Breast epithelium (tissue), 4 donors: ENCODE measurements around the gene RERE. TPM values are rescaled to one million over a fixed set of nuclear protein-coding genes. Genes with fewer than 3 reads are reported as not detected.

Source experiments
- DNase-seq, 2 donors: peaks; one replicate each; pipeline ENCODE4 v3.0.0-alpha.2; 2019; ENCODE audit warnings: low spot score in 2 of 2
- H3K27ac ChIP-seq, 2 donors: fragments of 200-600 bp; sonication (generic) in 1 of 2; one replicate each; pipeline ENCODE4 v1.5.1; 2016 to 2019; ENCODE audit warnings: mild to moderate bottlenecking in 1 of 2
- H3K27me3 ChIP-seq, 2 donors: fragments of 200-600 bp; sonication (generic) in 1 of 2; one replicate each; pipeline versions ENCODE4 v1.5.1 to v1.6.0; 2017 to 2019; ENCODE audit warnings: control low read depth in 1 of 2, mild to moderate bottlenecking in 1 of 2
- H3K36me3 ChIP-seq: fragments of 200-600 bp; one replicate; pipeline ENCODE4 v1.5.1; 2019
- H3K4me1 ChIP-seq, 2 donors: fragments of 200-600 bp; sonication (generic); one replicate each; pipeline ENCODE4 v1.5.1; 2016 to 2019; ENCODE audit warnings: control low read depth in 1 of 2
- H3K4me3 ChIP-seq, 3 donors: fragments of 200-600 bp; sonication (generic); 1 replicate in 2 of 3; 2 replicates in 1 of 3; pipeline ENCODE4 v1.5.1; 2016 to 2019; ENCODE audit warnings: mild to moderate bottlenecking in 3 of 3, moderate library complexity in 2 of 3
- H3K9me3 ChIP-seq, 2 donors: fragments of 200-600 bp; sonication (generic) in 1 of 2; one replicate each; pipeline ENCODE4 v1.5.1; 2016 to 2019; ENCODE audit warnings: control low read depth in 1 of 2
- POLR2A ChIP-seq: fragments of 450-650 bp; IDR thresholded peaks from one replicate; pipeline ENCODE4 v1.6.1; 2016; ENCODE audit warnings: antibody characterized with exemption, mild to moderate bottlenecking, moderate library complexity
- POLR2AphosphoS5 ChIP-seq, 3 donors: sonication (generic); formaldehyde crosslinking; IDR thresholded peaks; one replicate each; pipeline ENCODE4 v1.6.1; 2017; ENCODE audit warnings: antibody characterized with exemption in 3 of 3
- intact Hi-C: fragments of 100-400 bp; cut with DNase I; formaldehyde crosslinking; loops from one replicate; pipeline ENCODE4 v1.15.1; 2023; ENCODE audit warnings: low total_unique reads
- total RNA-seq, 3 donors: library from RNA; depleted of rRNA; stranded (reverse); fragments of >200 nt; gene quantifications; one replicate each; pipeline ENCODE4 v1.1.0, GENCODE V29; 2016
- TF ChIP-seq, protein P1 (sequence below), 3 donors: fragments of 450-650 bp; IDR thresholded peaks; one replicate each; pipeline ENCODE4 v1.5.1; 2016 to 2017; ENCODE audit warnings: antibody characterized with exemption in 3 of 3, mild to moderate bottlenecking in 3 of 3, moderate library complexity in 3 of 3

The RERE gene
- total RNA-seq, 3 donors from 2014 or later: 65.8 to 166 (median 123) TPM

DNA sequence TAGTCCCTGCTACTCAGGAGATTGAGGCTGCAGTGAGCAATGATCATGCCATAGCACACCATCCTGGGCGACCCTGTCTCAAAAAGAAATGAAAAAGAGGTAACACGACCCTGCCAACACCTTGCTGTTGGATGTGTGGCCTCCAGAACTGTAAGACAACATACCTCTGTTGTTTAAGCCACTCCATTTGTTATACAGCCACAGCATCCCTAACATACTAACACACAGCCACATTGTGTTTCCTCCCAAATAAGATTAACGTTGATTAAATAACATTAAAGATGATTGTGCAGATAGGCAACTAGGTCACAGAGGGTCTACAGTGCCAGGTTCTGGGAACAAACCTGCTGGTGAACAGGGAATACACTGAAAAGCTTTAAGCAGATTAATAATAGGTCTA is 170.4 kb downstream of the RERE start:
- H3K4me3 ChIP-seq: no peak overlapping the region
- H3K27ac ChIP-seq: no peak overlapping the region
- DNase-seq: no peak
- peaks cover 0 to 9% of the 10 kb centered on the region in 2 donors for H3K4me1 ChIP-seq
- intact Hi-C loops: no loop called here
- TF ChIP-seq POLR2A: no peak
- TF ChIP-seq POLR2AphosphoS5 (IDR thresholded peaks at IDR 0.05): no peak
- TF ChIP-seq, protein P1, sequence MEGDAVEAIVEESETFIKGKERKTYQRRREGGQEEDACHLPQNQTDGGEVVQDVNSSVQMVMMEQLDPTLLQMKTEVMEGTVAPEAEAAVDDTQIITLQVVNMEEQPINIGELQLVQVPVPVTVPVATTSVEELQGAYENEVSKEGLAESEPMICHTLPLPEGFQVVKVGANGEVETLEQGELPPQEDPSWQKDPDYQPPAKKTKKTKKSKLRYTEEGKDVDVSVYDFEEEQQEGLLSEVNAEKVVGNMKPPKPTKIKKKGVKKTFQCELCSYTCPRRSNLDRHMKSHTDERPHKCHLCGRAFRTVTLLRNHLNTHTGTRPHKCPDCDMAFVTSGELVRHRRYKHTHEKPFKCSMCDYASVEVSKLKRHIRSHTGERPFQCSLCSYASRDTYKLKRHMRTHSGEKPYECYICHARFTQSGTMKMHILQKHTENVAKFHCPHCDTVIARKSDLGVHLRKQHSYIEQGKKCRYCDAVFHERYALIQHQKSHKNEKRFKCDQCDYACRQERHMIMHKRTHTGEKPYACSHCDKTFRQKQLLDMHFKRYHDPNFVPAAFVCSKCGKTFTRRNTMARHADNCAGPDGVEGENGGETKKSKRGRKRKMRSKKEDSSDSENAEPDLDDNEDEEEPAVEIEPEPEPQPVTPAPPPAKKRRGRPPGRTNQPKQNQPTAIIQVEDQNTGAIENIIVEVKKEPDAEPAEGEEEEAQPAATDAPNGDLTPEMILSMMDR (IDR thresholded peaks at IDR 0.05): no peak
- no peaks in the 10 kb centered on the region for H3K27me3 ChIP-seq
- no peaks in the 10 kb centered on the region for H3K36me3 ChIP-seq
- no peaks in the 10 kb centered on the region for H3K9me3 ChIP-seq

DNA sequence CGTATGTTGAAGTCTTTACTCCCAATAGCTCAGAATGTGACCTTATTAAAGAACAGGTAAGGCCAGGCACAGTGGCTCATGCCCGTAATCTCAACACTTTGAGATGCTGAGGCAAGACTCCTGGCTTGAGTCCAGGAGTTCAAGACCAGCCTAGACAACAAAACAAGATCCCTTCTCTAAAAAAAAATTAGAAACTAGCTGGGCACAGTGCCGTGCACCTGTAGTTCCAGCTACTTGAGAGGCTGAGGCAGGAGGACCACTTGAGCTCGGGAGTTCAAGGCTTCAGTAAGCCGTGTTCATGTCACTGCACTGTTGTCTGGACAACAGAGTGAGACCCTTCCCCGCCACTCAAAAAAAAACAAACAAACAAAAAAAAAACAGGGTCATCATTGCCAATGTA is 171.3 kb downstream of the RERE start:
- H3K27me3 ChIP-seq: no peaks in the 10 kb centered on the region
- intact Hi-C loops: no loop called here
- H3K27ac ChIP-seq: no peak overlapping the region
- H3K9me3 ChIP-seq: no peaks in the 10 kb centered on the region
- peaks cover 0 to 9% of the 10 kb centered on the region in 2 donors for H3K4me1 ChIP-seq
- H3K4me3 ChIP-seq: no peak overlapping the region
- DNase-seq: no peak
- TF ChIP-seq POLR2AphosphoS5 (IDR thresholded peaks at IDR 0.05) (no peak), POLR2A (no peak)
- TF ChIP-seq, protein P1 (IDR thresholded peaks at IDR 0.05): no peak
- H3K36me3 ChIP-seq: no peaks in the 10 kb centered on the region

DNA sequence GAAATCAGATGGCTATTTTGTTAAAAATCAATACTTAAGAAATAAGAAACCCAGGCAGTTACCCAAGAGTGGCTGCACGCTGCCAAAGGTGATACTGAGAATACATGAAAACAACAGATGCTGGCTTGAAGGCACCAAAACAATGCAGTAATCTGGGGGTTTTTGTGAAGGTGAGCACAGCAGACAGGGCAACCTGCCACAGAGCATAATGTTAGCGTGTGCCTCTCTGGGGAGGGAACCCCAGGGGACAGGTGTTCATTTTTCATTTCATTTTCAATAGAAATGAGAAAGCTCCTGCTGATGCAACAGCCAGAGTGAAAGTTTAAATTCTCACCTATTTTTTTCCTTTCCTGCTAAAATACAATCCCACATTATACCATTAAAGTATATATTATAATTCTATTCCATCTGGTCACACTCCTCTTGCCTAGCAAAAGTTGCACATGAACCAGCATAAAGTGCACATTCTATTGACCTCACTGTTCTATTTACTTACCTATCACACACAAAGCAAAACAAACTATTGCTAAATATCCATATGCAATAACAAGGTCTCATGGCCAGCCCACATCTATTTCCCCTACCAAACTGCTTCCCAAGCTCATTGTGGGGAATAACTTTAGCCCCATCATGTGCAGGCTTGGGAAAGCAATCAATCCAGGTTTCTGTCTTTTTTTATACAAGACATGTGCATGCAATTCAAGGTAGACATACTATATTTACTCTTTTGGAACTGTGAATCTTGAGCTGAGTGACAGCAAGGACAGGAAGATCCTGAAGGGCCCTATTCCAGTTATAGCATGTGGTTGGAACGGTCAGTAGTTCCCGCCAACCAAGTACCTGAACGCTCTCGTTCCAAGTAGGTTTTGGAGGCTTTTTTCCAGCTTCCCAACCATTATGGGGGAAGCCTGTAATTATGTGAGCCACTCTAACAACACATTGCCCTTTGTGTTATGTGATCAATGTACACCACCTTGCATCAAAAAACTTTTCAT is 173.6 kb downstream of the RERE start:
- no peaks in the 10 kb centered on the region for H3K27me3 ChIP-seq
- H3K9me3 ChIP-seq: no peaks in the 10 kb centered on the region
- no peak for DNase-seq
- TF ChIP-seq POLR2AphosphoS5 (IDR thresholded peaks at IDR 0.05) (no peak), POLR2A (no peak)
- TF ChIP-seq, protein P1 (IDR thresholded peaks at IDR 0.05): no peak
- H3K4me3 ChIP-seq: no peak overlapping the region
- no peaks in the 10 kb centered on the region for H3K36me3 ChIP-seq
- intact Hi-C loops: no loop called here
- H3K4me1 ChIP-seq: peaks cover 0 to 9% of the 10 kb centered on the region in 2 donors
- no peak overlapping the region for H3K27ac ChIP-seq

DNA sequence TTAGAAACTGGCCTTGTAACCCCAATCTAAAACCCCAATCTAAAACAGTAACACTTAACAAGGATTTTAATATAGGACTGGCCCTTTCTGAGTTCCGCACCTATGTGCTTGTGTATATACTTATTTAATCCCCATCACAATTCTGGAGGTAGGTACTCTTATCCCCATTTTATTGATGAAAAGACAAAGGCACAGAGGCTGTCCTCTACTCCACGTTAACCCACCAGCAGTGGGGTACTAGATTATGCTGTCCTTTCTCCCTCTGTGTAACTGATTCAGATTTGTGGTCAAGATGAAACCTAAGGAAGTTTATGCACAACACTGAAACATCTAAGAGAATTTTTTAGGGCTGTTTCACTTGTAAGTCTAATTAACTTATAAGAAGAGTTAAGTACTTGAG is 175.3 kb downstream of the RERE start:
- Histone ChIP-seq H3K27ac (no peak overlapping the region), H3K4me3 (no peak overlapping the region), H3K9me3 (no peaks in the 10 kb centered on the region), H3K4me1 (peaks cover 0 to 9% of the 10 kb centered on the region in 2 donors), H3K36me3 (no peaks in the 10 kb centered on the region), H3K27me3 (no peaks in the 10 kb centered on the region)
- intact Hi-C loops: no loop called here
- no peak for DNase-seq
- TF ChIP-seq, protein P1 (IDR thresholded peaks at IDR 0.05): no peak
- TF ChIP-seq POLR2A (no peak), POLR2AphosphoS5 (IDR thresholded peaks at IDR 0.05) (no peak)

DNA sequence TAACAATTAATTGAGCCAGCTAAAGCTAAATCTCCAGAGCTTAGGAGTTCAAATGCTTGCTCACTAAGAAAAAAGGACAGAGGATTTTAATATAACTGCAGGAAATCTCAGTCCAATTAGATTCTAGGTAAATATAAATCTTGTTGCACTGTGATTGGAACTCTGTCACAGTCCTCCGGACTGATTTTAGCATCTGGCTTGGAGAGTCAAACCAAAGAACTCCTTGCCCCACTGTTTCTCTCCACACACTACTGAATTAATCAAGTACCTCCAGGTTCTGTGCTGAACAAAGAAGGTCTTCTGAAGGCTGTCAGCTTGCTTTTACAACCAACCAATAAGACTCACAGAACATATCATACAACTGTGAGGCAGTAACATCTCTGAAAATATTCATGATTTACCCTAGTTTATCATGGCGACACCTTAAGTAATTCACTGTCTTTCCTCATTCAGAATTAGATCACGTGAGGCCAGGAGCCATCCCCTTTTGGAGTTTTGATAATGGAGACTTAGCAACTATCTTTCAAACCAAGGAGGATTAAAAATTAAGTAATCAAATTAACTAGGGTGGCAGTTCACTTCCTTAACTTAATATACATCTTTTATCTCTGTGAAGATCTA is 176.0 kb downstream of the RERE start:
- no peaks in the 10 kb centered on the region for H3K36me3 ChIP-seq
- H3K27ac ChIP-seq: no peak overlapping the region
- no peak overlapping the region for H3K4me3 ChIP-seq
- H3K4me1 ChIP-seq: peaks cover 0 to 4% of the 10 kb centered on the region in 2 donors
- no peak for TF ChIP-seq POLR2AphosphoS5 (IDR thresholded peaks at IDR 0.05)
- TF ChIP-seq, protein P1 (IDR thresholded peaks at IDR 0.05): no peak
- TF ChIP-seq POLR2A: no peak
- no peaks in the 10 kb centered on the region for H3K9me3 ChIP-seq
- intact Hi-C loops: no loop called here
- no peak for DNase-seq
- H3K27me3 ChIP-seq: no peaks in the 10 kb centered on the region
